GM21381 (cell line): Measurements from ENCODE around the gene FMN1.

ENCODE experiments used
- ATAC-seq: cut with Tn5 transposase; IDR thresholded peaks from one replicate; pipeline ENCODE4 v1.9.1; 2021; ENCODE audit warnings: mild to moderate bottlenecking, moderate library complexity; ENCODE audit not compliant: unreplicated experiment

Gene FMN1

GRCh38 chr15:32838820-32839219 lies 355.7 kb downstream of the FMN1 start:
- no peak for ATAC-seq

GRCh38 chr15:32838338-32838737 lies 356.2 kb downstream of the FMN1 start:
- no peak for ATAC-seq

- no peak for ATAC-seq
Observed at GRCh38 chr15:32837935-32838334, 356.6 kb downstream of the FMN1 start.

- ATAC-seq: no peak
Observed at GRCh38 chr15:32834156-32834555, 360.4 kb downstream of the FMN1 start.

GRCh38 chr15:32833379-32833821 lies 361.1 kb downstream of the FMN1 start:
- no peak for ATAC-seq

GRCh38 chr15:32831485-32831884 lies 363.0 kb downstream of the FMN1 start:
- no peak for ATAC-seq

- no peak for ATAC-seq
Observed at GRCh38 chr15:32830241-32830640, 364.3 kb downstream of the FMN1 start.

- ATAC-seq: no peak
Observed at GRCh38 chr15:32829436-32829835, 365.1 kb downstream of the FMN1 start.

GRCh38 chr15:32828507-32829186 lies 365.9 kb downstream of the FMN1 start:
- ATAC-seq: no peak

- no peak for ATAC-seq
Observed at GRCh38 chr15:32826685-32827084, 367.8 kb downstream of the FMN1 start.

GRCh38 chr15:32825219-32825618 lies 369.3 kb downstream of the FMN1 start:
- ATAC-seq: no peak

GRCh38 chr15:32824777-32825176 lies 369.7 kb downstream of the FMN1 start:
- no peak for ATAC-seq

- no peak for ATAC-seq
Observed at GRCh38 chr15:32823750-32824149, 370.8 kb downstream of the FMN1 start.

- no peak for ATAC-seq
Observed at GRCh38 chr15:32822739-32823138, 371.8 kb downstream of the FMN1 start.

- no peak for ATAC-seq
Observed at GRCh38 chr15:32819448-32819847, 375.1 kb downstream of the FMN1 start.

- no peak for ATAC-seq
Observed at GRCh38 chr15:32818758-32819447, 375.6 kb downstream of the FMN1 start.

GRCh38 chr15:32817577-32817976 lies 376.9 kb downstream of the FMN1 start:
- no peak for ATAC-seq

- no peak for ATAC-seq
Observed at GRCh38 chr15:32807331-32807730, 387.2 kb downstream of the FMN1 start.

- ATAC-seq: no peak
Observed at GRCh38 chr15:32803631-32804030, 390.9 kb downstream of the FMN1 start.

GRCh38 chr15:32802286-32802936 lies 392.1 kb downstream of the FMN1 start:
- ATAC-seq: no peak

GRCh38 chr15:32799936-32800535 lies 394.5 kb downstream of the FMN1 start:
- ATAC-seq: no peak

GRCh38 chr15:32796856-32797255 lies 397.7 kb downstream of the FMN1 start:
- ATAC-seq: no peak
